ENCODE data around the gene AKIRIN1. TPM values are rescaled to one million over a fixed set of nuclear protein-coding genes. Genes with fewer than 3 reads are reported as not detected.

The AKIRIN1 gene
- total RNA-seq, 1 experiment from 2014 or later, result 60.0 TPM

DNA sequence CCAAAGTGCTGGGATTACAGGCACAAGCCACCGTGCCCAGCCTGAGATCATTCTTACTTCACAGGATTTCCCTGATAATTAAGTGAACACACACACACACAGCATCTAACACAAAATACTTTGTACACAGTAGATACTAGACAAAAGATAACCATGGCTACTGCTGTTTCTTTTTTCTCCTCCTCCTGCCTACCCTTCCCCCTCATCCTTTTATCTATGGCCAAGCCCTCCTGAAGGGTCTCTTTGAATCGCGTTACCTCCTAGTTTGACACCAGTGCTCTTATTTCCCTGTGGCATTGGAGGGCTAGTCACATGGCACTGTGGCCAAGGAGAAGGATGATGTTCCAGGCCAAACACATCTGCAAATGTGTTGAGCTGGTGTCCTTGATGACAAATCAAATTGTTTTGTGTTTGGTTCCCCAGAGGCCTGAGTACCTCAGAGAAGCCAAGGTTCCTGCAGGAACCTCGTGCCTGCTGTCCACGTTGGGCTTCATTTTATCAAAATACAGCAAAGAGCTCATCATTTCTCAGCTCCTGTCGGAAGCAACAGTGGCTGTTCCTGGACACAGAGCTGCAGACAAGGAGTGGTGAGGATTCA, 55.6 kb downstream of the AKIRIN1 start:
- POLR2A ChIA-PET, result interaction anchor here (2.0 kb wide), 1 partner anchor 21 kb away, joined by 5 read pairs; the partner anchor contains the start of gene NDUFS5
- no peak overlapping the region for H3K4me2 ChIP-seq (ENCODE audit: low read length)
- H2AFZ ChIP-seq (ENCODE audit: low read depth, low read length, poor library complexity, severe bottlenecking), result no peak overlapping the region
- H3K36me3 ChIP-seq (ENCODE audit: control insufficient read depth in 1 of 2, insufficient read depth in 2 of 2, low read length in 2 of 2), result no peaks in the 10 kb centered on the region
- BruUV-seq (replicated peaks), result no TSS peak
- H3K4me1 ChIP-seq (ENCODE audit: control insufficient read depth in 1 of 2, insufficient read depth in 2 of 2, low read length in 2 of 2), result peaks cover 4 to 5% of the 10 kb centered on the region in 2 experiments; a peak in 3 of 4 replicates
- DNase-seq (ENCODE audit: low read depth, low spot score), result no peak
- no peak for ATAC-seq
- no peaks in the 10 kb centered on the region for H3K79me2 ChIP-seq (ENCODE audit: insufficient read depth, low read length)
- CTCF ChIA-PET, result no interaction called here
- H3K9me2 ChIP-seq (ENCODE audit: insufficient read depth), result no peaks in the 10 kb centered on the region
- no peak overlapping the region for H3K4me3 ChIP-seq (replicated peaks in 1 of 2; ENCODE audit: low read depth in 1 of 2, low read length in 2 of 2)
- no peaks in the 10 kb centered on the region for H4K20me1 ChIP-seq (ENCODE audit: insufficient read depth)
- no peaks in the 10 kb centered on the region for H3K27me3 ChIP-seq (ENCODE audit: insufficient read depth, low read length)
- TF ChIP-seq, protein P1, sequence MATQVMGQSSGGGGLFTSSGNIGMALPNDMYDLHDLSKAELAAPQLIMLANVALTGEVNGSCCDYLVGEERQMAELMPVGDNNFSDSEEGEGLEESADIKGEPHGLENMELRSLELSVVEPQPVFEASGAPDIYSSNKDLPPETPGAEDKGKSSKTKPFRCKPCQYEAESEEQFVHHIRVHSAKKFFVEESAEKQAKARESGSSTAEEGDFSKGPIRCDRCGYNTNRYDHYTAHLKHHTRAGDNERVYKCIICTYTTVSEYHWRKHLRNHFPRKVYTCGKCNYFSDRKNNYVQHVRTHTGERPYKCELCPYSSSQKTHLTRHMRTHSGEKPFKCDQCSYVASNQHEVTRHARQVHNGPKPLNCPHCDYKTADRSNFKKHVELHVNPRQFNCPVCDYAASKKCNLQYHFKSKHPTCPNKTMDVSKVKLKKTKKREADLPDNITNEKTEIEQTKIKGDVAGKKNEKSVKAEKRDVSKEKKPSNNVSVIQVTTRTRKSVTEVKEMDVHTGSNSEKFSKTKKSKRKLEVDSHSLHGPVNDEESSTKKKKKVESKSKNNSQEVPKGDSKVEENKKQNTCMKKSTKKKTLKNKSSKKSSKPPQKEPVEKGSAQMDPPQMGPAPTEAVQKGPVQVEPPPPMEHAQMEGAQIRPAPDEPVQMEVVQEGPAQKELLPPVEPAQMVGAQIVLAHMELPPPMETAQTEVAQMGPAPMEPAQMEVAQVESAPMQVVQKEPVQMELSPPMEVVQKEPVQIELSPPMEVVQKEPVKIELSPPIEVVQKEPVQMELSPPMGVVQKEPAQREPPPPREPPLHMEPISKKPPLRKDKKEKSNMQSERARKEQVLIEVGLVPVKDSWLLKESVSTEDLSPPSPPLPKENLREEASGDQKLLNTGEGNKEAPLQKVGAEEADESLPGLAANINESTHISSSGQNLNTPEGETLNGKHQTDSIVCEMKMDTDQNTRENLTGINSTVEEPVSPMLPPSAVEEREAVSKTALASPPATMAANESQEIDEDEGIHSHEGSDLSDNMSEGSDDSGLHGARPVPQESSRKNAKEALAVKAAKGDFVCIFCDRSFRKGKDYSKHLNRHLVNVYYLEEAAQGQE (IDR thresholded peaks at IDR 0.05; ENCODE audit: low read depth), result no peak
- TF ChIP-seq CEBPB (IDR thresholded peaks at IDR 0.05; ENCODE audit: low read depth) (no peak), FOSL1 (IDR thresholded peaks at IDR 0.05; ENCODE audit: low read depth) (no peak), RAD21 (IDR thresholded peaks at IDR 0.05; ENCODE audit: low read depth) (no peak), CTCF (IDR thresholded peaks at IDR 0.05 in 2 of 3, conservative IDR thresholded peaks at IDR 0.05 in 1 of 3; ENCODE audit: borderline replicate concordance in 1 of 3, insufficient read depth in 1 of 3, low read depth in 2 of 3, low read length in 2 of 3) (no peak), MAX (IDR thresholded peaks at IDR 0.05) (no peak), EZH2phosphoT487 (IDR thresholded peaks at IDR 0.05; ENCODE audit: borderline replicate concordance) (no peak), SIN3A (IDR thresholded peaks at IDR 0.05; ENCODE audit: low read depth) (no peak), YY1 (IDR thresholded peaks at IDR 0.05; ENCODE audit: extremely low read depth, insufficient replicate concordance, low read depth, low read length) (no peak), POLR2A (IDR thresholded peaks at IDR 0.05; ENCODE audit: borderline replicate concordance, extremely low read depth, insufficient read depth, insufficient read length) (no peak), ELF1 (IDR thresholded peaks at IDR 0.05; ENCODE audit: borderline replicate concordance, low read depth) (no peak), JUND (IDR thresholded peaks at IDR 0.05) (no peak), TCF7L2 (IDR thresholded peaks at IDR 0.05; ENCODE audit: borderline replicate concordance, extremely low read depth, insufficient read depth, insufficient read length) (no peak), CBX3 (IDR thresholded peaks at IDR 0.05; ENCODE audit: low read depth) (no peak), EZH2 (IDR thresholded peaks at IDR 0.05) (no peak), POLR2AphosphoS5 (IDR thresholded peaks at IDR 0.05; ENCODE audit: low read depth, low read length) (no peak), SP1 (IDR thresholded peaks at IDR 0.05; ENCODE audit: low read depth) (no peak), SRF (IDR thresholded peaks at IDR 0.05; ENCODE audit: low read depth) (no peak)
- TF ChIP-seq, protein P2, sequence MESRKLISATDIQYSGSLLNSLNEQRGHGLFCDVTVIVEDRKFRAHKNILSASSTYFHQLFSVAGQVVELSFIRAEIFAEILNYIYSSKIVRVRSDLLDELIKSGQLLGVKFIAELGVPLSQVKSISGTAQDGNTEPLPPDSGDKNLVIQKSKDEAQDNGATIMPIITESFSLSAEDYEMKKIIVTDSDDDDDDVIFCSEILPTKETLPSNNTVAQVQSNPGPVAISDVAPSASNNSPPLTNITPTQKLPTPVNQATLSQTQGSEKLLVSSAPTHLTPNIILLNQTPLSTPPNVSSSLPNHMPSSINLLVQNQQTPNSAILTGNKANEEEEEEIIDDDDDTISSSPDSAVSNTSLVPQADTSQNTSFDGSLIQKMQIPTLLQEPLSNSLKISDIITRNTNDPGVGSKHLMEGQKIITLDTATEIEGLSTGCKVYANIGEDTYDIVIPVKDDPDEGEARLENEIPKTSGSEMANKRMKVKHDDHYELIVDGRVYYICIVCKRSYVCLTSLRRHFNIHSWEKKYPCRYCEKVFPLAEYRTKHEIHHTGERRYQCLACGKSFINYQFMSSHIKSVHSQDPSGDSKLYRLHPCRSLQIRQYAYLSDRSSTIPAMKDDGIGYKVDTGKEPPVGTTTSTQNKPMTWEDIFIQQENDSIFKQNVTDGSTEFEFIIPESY (IDR thresholded peaks at IDR 0.05; ENCODE audit: extremely low read depth, insufficient replicate concordance, low read length), result no peak
- TF ChIP-seq, protein P3, sequence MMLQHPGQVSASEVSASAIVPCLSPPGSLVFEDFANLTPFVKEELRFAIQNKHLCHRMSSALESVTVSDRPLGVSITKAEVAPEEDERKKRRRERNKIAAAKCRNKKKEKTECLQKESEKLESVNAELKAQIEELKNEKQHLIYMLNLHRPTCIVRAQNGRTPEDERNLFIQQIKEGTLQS (IDR thresholded peaks at IDR 0.05), result no peak
- H3K9me3 ChIP-seq (ENCODE audit: control insufficient read depth in 1 of 2, insufficient read depth in 1 of 2, low read depth in 1 of 2, low read length in 2 of 2), result no peaks in the 10 kb centered on the region
- no peak overlapping the region for H3K9ac ChIP-seq (ENCODE audit: low read length)
- H3K27ac ChIP-seq (ENCODE audit: low read depth, low read length), result no peak overlapping the region
- intact Hi-C loops (cut with micrococcal nuclease), result no loop called here
- RAD21 ChIA-PET (ENCODE audit: low non-redundant PET in 1 of 2, low total read pairs in 2 of 2, uncharacterized antibody in 2 of 2, unreplicated experiment in 2 of 2), result no interaction called here
